ENCODE measurements around the gene SSTR5.

SSTR5 gene

DNA sequence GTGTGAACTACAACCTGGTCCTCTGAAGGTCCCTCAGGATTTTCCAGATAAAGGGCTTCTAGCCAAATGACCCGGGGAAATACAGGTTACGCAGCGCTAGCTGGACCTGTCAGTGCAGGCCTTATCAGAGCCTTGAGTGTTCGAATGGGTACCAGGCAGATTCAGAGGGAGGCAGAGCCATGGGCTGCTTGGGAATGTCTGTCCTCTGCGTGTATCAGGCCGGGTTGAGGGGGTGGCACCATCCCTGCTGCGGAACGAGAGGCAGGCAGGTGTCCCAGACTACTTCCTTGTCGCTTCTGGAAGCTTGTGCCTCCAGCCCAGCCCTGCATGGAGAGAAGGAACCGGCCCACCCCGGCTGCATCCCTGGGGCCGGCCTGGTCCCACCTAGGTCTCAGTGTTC, 33.6 kb upstream of the SSTR5 start:
- H3K4me3 ChIP-seq (ENCODE audit: low read depth, low read length) = no peak overlapping the region
- TF ChIP-seq, protein P1, sequence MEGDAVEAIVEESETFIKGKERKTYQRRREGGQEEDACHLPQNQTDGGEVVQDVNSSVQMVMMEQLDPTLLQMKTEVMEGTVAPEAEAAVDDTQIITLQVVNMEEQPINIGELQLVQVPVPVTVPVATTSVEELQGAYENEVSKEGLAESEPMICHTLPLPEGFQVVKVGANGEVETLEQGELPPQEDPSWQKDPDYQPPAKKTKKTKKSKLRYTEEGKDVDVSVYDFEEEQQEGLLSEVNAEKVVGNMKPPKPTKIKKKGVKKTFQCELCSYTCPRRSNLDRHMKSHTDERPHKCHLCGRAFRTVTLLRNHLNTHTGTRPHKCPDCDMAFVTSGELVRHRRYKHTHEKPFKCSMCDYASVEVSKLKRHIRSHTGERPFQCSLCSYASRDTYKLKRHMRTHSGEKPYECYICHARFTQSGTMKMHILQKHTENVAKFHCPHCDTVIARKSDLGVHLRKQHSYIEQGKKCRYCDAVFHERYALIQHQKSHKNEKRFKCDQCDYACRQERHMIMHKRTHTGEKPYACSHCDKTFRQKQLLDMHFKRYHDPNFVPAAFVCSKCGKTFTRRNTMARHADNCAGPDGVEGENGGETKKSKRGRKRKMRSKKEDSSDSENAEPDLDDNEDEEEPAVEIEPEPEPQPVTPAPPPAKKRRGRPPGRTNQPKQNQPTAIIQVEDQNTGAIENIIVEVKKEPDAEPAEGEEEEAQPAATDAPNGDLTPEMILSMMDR (IDR thresholded peaks at IDR 0.05; ENCODE audit: low read depth, low read length) = no peak
- no peak for DNase-seq (ENCODE audit: low read depth, low spot score)
- in situ Hi-C loops (cut with HindIII; ENCODE audit: low sequenced_read_pairs) = no loop called here

GRCh38 chr16:1039762-1040161, 32.8 kb upstream of the SSTR5 start:
- in situ Hi-C loops (cut with HindIII; ENCODE audit: low sequenced_read_pairs) = no loop called here
- DNase-seq (ENCODE audit: low read depth, low spot score) = no peak
- no peak overlapping the region for H3K4me3 ChIP-seq (ENCODE audit: low read depth, low read length)
- TF ChIP-seq, protein P1 (IDR thresholded peaks at IDR 0.05; ENCODE audit: low read depth, low read length) = no peak

DNA sequence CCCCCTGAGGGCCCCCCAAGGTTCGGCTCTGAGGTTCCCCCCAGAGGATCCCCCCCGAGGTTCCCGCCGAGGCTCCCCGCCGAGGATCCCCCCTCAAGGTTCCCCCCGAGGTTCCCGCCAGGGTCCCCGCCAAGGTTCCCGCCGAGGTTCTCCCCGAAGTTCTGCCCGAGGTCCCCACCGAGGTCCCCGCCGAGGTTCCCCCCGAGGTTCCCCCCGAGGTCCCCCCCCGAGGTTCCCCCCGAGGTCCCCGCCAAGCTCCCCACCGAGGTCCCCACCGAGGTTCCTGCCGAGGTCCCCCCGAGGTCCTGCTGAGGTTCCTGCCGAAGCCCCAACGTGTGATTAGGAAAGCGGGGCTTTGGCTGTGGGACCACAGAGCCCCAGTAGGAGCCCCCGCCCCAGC, 32.2 kb upstream of the SSTR5 start:
- DNase-seq (ENCODE audit: low read depth, low spot score) = no peak
- TF ChIP-seq, protein P1 (IDR thresholded peaks at IDR 0.05; ENCODE audit: low read depth, low read length) = no peak
- no peak overlapping the region for H3K4me3 ChIP-seq (ENCODE audit: low read depth, low read length)
- in situ Hi-C loops (cut with HindIII; ENCODE audit: low sequenced_read_pairs) = no loop called here

DNA sequence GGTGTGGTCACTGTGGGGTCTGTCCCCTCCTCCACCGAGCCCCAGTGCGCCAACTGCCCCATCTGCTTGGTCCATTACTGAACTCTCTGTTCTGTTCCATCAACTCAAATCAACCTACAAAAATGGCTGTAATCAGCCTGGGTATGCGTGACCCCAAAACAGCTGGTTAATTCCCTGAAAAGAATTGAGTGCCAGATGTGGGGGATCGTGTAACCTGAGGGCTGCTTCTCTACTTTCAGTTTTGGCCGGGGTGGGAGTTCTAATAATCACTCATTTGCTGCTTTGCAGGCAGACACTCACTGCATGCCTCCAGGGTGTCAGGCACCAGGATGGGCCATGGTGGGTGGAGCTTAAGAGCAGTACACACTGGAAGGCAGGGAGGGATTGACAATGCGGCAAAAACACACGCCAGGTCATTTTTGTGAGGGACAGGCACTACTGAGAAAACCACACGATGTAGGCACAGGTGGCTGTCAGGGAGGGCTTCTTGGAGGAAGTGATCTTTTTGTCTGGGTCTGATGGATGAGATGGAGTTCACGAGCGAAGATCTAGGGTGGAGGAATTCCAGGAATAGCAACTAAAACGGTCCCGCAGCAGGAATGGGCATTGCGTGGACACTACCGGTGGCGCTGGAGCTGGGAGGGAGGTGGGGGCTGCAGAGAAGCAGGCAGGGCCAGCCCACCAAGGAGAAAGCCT, 30.4 kb upstream of the SSTR5 start:
- TF ChIP-seq, protein P1 (IDR thresholded peaks at IDR 0.05; ENCODE audit: low read depth, low read length) = no peak
- H3K4me3 ChIP-seq (ENCODE audit: low read depth, low read length) = no peak overlapping the region
- in situ Hi-C loops (cut with HindIII; ENCODE audit: low sequenced_read_pairs) = no loop called here
- no peak for DNase-seq (ENCODE audit: low read depth, low spot score)

DNA sequence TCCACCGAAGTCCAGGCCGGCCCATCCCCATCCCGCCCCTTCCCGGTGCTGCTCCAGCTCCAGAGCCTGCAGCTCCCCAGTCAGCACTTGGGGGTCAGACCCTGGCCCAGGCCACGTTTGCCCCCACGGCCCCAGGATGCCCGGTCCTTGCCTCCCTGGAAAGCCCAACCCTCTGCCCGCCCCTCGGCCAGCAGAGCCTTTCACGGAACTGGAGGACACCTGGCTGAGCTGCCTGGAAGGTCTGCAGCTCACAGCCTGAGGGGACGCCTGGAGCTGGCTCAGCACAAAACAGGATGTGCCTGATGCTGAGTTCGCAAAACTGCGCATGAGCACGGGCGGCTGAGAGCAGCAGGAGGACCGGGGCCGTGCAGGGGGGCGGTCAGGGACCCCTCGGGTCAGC, 29.7 kb upstream of the SSTR5 start:
- TF ChIP-seq, protein P1 (IDR thresholded peaks at IDR 0.05; ENCODE audit: low read depth, low read length) = no peak
- H3K4me3 ChIP-seq (ENCODE audit: low read depth, low read length) = no peak overlapping the region
- in situ Hi-C loops (cut with HindIII; ENCODE audit: low sequenced_read_pairs) = no loop called here
- no peak for DNase-seq (ENCODE audit: low read depth, low spot score)

DNA sequence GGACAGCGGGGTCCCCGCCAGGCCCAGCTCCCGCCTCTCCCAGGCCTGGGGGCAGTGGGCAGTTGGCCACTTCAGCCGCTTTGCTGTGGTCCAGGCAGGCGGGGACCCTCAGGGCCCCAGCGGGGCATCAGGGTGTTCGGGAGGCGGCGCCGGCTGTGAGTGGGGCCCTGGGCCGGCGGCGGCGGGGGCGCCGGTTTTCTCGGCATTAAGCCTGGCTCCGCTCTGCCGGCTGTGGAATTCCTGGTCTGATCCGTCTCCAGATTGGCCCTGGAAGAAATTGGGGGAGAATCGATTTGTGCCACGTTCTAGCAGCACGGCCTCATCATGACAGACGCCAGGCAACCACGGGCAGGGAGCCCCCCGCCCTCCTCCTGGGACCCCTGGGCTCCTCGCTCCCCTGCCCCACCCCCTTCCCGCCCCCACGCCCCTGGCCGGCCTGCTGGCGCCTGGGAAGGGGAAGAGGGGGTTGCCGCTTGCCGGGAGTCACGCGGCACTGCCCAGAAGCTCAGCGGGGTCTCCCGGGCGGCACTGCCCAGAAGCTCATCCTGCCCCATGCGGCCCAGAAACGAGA, 28.6 kb upstream of the SSTR5 start:
- in situ Hi-C loops (cut with HindIII; ENCODE audit: low sequenced_read_pairs) = no loop called here
- H3K4me3 ChIP-seq (ENCODE audit: low read depth, low read length) = no peak overlapping the region
- TF ChIP-seq, protein P1 (IDR thresholded peaks at IDR 0.05; ENCODE audit: low read depth, low read length) = no peak
- no peak for DNase-seq (ENCODE audit: low read depth, low spot score)

Measured in astrocyte of the spinal cord (primary cell).